NCI-H446 (cell line): ENCODE measurements around the gene ARHGAP12.

ENCODE experiments used
- DNase-seq, 2 experiments: peaks; one replicate each; lab custom pipeline; 2025; lab: John Stamatoyannopoulos, UW

Gene ARHGAP12

GRCh38 chr10:31876652-31877352 lies 51.8 kb downstream of the ARHGAP12 start:
- no peak for DNase-seq

- DNase-seq = no peak
These were observed 53.0 kb downstream of the ARHGAP12 start for GRCh38 chr10:31875608-31876007.

GRCh38 chr10:31873724-31874123 lies 54.9 kb downstream of the ARHGAP12 start:
- no peak for DNase-seq

GRCh38 chr10:31871266-31872065 lies 57.2 kb downstream of the ARHGAP12 start:
- DNase-seq = no peak

- DNase-seq = no peak
These were observed 61.0 kb downstream of the ARHGAP12 start for GRCh38 chr10:31867646-31868045.

- no peak for DNase-seq
These were observed 62.4 kb downstream of the ARHGAP12 start for GRCh38 chr10:31866118-31866670.

GRCh38 chr10:31864834-31865518 lies 63.7 kb downstream of the ARHGAP12 start:
- DNase-seq = no peak

GRCh38 chr10:31855033-31855432 lies 73.6 kb downstream of the ARHGAP12 start:
- no peak for DNase-seq

GRCh38 chr10:31853629-31854028 lies 75.0 kb downstream of the ARHGAP12 start:
- DNase-seq = no peak

GRCh38 chr10:31851216-31851615 lies 77.4 kb downstream of the ARHGAP12 start:
- no peak for DNase-seq

- DNase-seq = no peak
These were observed 81.1 kb downstream of the ARHGAP12 start for GRCh38 chr10:31847515-31847914.

GRCh38 chr10:31838709-31839108 lies 89.9 kb downstream of the ARHGAP12 start:
- DNase-seq = no peak

- no peak for DNase-seq
These were observed 90.6 kb downstream of the ARHGAP12 start for GRCh38 chr10:31838065-31838464.

GRCh38 chr10:31836569-31837406 lies 91.8 kb downstream of the ARHGAP12 start:
- DNase-seq = peak in 1 of 2 experiments; percentile 35

GRCh38 chr10:31833753-31834152 lies 94.9 kb downstream of the ARHGAP12 start:
- DNase-seq = no peak

- DNase-seq = no peak
These were observed 96.4 kb downstream of the ARHGAP12 start for GRCh38 chr10:31832261-31832660.

- DNase-seq = no peak
These were observed 97.7 kb downstream of the ARHGAP12 start for GRCh38 chr10:31830887-31831286.

GRCh38 chr10:31829776-31830175 lies 98.9 kb downstream of the ARHGAP12 start:
- no peak for DNase-seq

- no peak for DNase-seq
These were observed 105.3 kb downstream of the ARHGAP12 start for GRCh38 chr10:31823358-31823757.

- no peak for DNase-seq
These were observed 105.9 kb downstream of the ARHGAP12 start for GRCh38 chr10:31822616-31823318.

- peak in 1 of 2 experiments; percentile 14 for DNase-seq
These were observed 106.5 kb downstream of the ARHGAP12 start for GRCh38 chr10:31822150-31822549.
